ENCODE measurements around the gene FBXO41. TPM values are rescaled to one million over a fixed set of nuclear protein-coding genes. Genes with fewer than 3 reads are reported as not detected.

Gene FBXO41
- polyA plus RNA-seq, 1 of the 3 experiments (the other 2 are of a cell fraction): 3.1 TPM

DNA sequence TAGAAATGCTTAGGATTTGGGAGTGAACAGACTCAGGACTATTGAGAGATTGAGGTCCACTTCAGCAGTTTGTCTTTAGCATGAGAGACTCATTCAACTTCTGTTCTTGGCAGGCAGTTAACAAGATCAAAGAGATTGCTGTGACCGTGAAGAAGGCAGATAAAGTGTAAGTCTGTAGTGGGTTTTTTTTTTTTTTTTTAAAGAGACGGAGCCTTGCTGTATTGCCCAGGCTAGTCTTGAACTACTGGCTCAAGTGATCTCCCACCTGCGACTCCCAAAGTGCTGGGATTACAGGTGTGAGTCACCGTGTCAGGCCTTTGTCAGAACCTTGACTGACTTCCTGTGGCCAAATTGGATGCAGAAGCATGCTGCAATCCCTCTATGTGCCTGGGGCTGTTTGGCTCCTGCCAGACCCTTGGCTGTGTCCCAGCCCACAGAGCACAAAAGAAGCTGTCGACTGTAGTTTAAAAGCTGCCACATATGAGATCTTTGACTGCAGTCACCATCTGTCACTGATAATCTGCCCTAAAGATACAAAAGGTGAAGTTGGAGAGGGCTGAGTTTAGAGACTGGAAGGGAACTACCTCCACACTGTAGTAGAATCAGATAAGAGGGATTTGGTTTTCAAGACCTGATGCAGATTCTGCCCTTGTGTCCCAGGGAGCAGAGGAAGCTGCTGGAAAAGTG is 40.3 kb downstream of the FBXO41 start (continued):
- TF ChIP-seq MXI1 (IDR thresholded peaks at IDR 0.05; ENCODE audit: low read depth, low read length) (peak; percentile 81; the same call in 1 of the 2 replicates), POLR2AphosphoS5 (IDR thresholded peaks at IDR 0.05; ENCODE audit: low read depth, low read length) (no peak), FOXJ3 (CRISPR knock-in tag; IDR thresholded peaks at IDR 0.05) (peak; percentile 52; the same call in 1 of the 2 replicates), YY1 (IDR thresholded peaks at IDR 0.05; ENCODE audit: low read depth) (no peak), TCF12 (IDR thresholded peaks at IDR 0.05) (peak; percentile 12; the same call in 1 of the 2 replicates), TAF1 (IDR thresholded peaks at IDR 0.05; ENCODE audit: borderline replicate concordance, low read depth, low read length) (no peak)
- TF ChIP-seq, protein P1, sequence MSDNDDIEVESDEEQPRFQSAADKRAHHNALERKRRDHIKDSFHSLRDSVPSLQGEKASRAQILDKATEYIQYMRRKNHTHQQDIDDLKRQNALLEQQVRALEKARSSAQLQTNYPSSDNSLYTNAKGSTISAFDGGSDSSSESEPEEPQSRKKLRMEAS (IDR thresholded peaks at IDR 0.05; ENCODE audit: low read depth): no peak
- TF ChIP-seq, protein P2, sequence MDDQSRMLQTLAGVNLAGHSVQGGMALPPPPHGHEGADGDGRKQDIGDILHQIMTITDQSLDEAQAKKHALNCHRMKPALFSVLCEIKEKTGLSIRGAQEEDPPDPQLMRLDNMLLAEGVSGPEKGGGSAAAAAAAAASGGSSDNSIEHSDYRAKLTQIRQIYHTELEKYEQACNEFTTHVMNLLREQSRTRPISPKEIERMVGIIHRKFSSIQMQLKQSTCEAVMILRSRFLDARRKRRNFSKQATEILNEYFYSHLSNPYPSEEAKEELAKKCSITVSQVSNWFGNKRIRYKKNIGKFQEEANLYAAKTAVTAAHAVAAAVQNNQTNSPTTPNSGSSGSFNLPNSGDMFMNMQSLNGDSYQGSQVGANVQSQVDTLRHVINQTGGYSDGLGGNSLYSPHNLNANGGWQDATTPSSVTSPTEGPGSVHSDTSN (IDR thresholded peaks at IDR 0.05): no peak
- TF ChIP-seq, protein P3, sequence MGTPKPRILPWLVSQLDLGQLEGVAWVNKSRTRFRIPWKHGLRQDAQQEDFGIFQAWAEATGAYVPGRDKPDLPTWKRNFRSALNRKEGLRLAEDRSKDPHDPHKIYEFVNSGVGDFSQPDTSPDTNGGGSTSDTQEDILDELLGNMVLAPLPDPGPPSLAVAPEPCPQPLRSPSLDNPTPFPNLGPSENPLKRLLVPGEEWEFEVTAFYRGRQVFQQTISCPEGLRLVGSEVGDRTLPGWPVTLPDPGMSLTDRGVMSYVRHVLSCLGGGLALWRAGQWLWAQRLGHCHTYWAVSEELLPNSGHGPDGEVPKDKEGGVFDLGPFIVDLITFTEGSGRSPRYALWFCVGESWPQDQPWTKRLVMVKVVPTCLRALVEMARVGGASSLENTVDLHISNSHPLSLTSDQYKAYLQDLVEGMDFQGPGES (IDR thresholded peaks at IDR 0.05; ENCODE audit: low read depth, low read length): no peak

DNA sequence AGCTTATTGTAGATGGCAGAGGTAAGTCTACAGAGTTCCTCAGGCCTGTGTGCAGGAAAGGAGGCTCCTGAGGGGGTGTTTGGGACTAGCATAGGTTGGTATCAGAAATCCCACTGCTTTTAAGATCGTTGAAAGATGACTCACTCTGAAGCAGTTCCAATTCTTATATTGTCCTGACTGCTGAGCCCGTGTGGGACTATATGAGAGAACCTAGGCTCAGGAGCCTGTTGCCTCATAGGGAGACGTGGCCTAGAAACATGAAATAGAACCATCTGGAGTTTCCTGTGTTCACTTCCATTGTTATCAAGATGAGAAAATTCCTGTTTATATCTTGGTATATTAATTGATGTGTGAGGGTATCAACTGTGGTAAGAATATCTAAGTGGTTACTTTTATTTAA is 44.5 kb downstream of the FBXO41 start:
- H3K9me3 ChIP-seq: no peaks in the 10 kb centered on the region
- H4K20me1 ChIP-seq (ENCODE audit: insufficient read depth): peaks cover 81% of the 10 kb centered on the region
- no peak overlapping the region for H3K4me3 ChIP-seq (ENCODE audit: low read depth in 2 of 2, low read length in 1 of 2)
- H3K27ac ChIP-seq (ENCODE audit: low read depth in 2 of 2, low read length in 1 of 2): no peak overlapping the region
- H3F3A ChIP-seq (replicated peaks; ENCODE audit: insufficient read depth): peaks cover 5% of the 10 kb centered on the region
- H3K36me3 ChIP-seq (replicated peaks in 1 of 2; ENCODE audit: control insufficient read depth in 1 of 2, insufficient read depth in 2 of 2, low read length in 1 of 2): peaks cover 55 to 62% of the 10 kb centered on the region in 2 experiments
- TF ChIP-seq RAD21 (IDR thresholded peaks at IDR 0.05; ENCODE audit: low read length) (no peak), FOSL2 (IDR thresholded peaks at IDR 0.05; ENCODE audit: borderline replicate concordance, low read depth) (no peak), SMC3 (IDR thresholded peaks at IDR 0.05; ENCODE audit: low read depth, low read length) (no peak), SIN3A (IDR thresholded peaks at IDR 0.05; ENCODE audit: borderline replicate concordance, low read depth, low read length) (no peak), EZH2phosphoT487 (IDR thresholded peaks at IDR 0.05; ENCODE audit: borderline replicate concordance, low read depth) (no peak), TCF12 (IDR thresholded peaks at IDR 0.05) (no peak), MEF2A (IDR thresholded peaks at IDR 0.05; ENCODE audit: borderline replicate concordance, low read depth) (no peak), RXRA (IDR thresholded peaks at IDR 0.05; ENCODE audit: borderline replicate concordance, low read depth) (no peak), JUND (IDR thresholded peaks at IDR 0.05) (no peak), EP300 (IDR thresholded peaks at IDR 0.05; ENCODE audit: borderline replicate concordance in 1 of 2, low read depth in 1 of 2, low read length in 1 of 2) (no peak)
- POLR2A ChIA-PET: no interaction called here
- H3K4me1 ChIP-seq (ENCODE audit: control insufficient read depth in 1 of 2, insufficient read depth in 2 of 2, low read depth in 1 of 2, low read length in 1 of 2): peaks cover 0 to 35% of the 10 kb centered on the region in 2 experiments; a peak in 3 of 4 replicates
- DNase-seq: no peak
- no peak overlapping the region for H3K4me2 ChIP-seq
- H2AFZ ChIP-seq (ENCODE audit: low read depth): no peak overlapping the region
- WGBS (ENCODE audit: low lambda C conversion rate): 39% methylated on average over 3 of the region's 3 CpGs
- H3K9ac ChIP-seq: no peak overlapping the region
- CTCF ChIA-PET: interaction anchor here (1.2 kb wide), 1 partner anchor 50 kb away, joined by 3 read pairs; no protein-coding TSS in a partner anchor
- peaks cover 97% of the 10 kb centered on the region for H3K79me2 ChIP-seq (ENCODE audit: insufficient read depth)
- no peaks in the 10 kb centered on the region for H3K27me3 ChIP-seq (ENCODE audit: insufficient read depth)
- no peaks in the 10 kb centered on the region for H3K9me2 ChIP-seq

Measured in SK-N-SH (cell line).